Measurements from ENCODE around the gene GABRR3. TPM values are rescaled to one million over a fixed set of nuclear protein-coding genes. Genes with fewer than 3 reads are reported as not detected.

GABRR3 gene
- polyA plus RNA-seq, 1 experiment: not detected

DNA sequence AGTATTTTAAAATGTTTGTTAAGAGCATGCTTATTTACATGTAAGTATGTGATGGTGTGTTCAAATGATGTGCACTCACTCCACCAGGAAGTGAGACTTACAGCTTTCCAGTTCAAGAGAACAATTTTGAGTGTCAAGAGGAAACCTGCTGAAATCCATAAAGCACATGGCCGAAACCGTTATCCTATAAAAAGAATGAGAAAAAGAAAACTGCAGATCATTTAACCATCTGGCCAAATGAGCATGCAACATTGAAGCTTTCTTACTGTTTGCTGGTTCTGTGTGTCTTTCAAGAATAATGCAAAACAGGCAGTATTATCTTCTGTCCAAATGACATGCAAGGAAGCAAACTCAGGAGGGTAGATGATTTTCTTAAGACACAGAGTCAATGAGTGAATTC, 26.3 kb downstream of the GABRR3 start:
- CTCF ChIA-PET: interaction anchor here (2.1 kb wide), 1 partner anchor 14 kb away, joined by 11 read pairs; no protein-coding TSS in a partner anchor

DNA sequence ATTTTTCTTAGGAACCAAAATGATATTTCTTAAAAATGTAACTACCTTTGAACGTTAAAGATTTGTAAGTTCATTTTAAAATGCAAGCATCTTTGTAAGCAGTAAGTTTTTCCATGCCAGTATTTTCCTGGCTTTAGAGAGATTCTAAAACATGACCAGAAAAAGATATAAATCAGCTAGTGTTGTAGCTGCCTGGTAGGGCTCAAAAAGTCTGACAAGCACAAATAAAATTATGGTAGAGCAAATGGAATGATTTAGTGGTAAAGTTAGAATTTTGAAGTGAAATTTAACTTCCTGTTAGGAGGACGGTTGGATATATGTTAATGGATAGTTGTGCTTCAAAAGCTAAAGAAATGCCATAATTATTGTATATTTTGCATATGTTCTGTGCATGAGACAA, 29.7 kb downstream of the GABRR3 start:
- Histone ChIP-seq H3K27me3 (ENCODE audit: control insufficient read depth, insufficient read depth, low read length) (no peaks in the 10 kb centered on the region), H3K36me3 (ENCODE audit: control insufficient read depth, insufficient read depth, low read length) (no peaks in the 10 kb centered on the region), H3K4me3 (ENCODE audit: low read depth, low read length) (no peak overlapping the region)
- CTCF ChIA-PET: interaction anchor here (0.6 kb wide), 1 partner anchor 18 kb away, joined by 3 read pairs; no protein-coding TSS in a partner anchor
- POLR2A ChIA-PET: no interaction called here
- TF ChIP-seq, protein P1, sequence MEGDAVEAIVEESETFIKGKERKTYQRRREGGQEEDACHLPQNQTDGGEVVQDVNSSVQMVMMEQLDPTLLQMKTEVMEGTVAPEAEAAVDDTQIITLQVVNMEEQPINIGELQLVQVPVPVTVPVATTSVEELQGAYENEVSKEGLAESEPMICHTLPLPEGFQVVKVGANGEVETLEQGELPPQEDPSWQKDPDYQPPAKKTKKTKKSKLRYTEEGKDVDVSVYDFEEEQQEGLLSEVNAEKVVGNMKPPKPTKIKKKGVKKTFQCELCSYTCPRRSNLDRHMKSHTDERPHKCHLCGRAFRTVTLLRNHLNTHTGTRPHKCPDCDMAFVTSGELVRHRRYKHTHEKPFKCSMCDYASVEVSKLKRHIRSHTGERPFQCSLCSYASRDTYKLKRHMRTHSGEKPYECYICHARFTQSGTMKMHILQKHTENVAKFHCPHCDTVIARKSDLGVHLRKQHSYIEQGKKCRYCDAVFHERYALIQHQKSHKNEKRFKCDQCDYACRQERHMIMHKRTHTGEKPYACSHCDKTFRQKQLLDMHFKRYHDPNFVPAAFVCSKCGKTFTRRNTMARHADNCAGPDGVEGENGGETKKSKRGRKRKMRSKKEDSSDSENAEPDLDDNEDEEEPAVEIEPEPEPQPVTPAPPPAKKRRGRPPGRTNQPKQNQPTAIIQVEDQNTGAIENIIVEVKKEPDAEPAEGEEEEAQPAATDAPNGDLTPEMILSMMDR (IDR thresholded peaks at IDR 0.05; ENCODE audit: insufficient read depth, low read depth, low read length): no peak
- DNase-seq (ENCODE audit: low read depth): no peak

More for the DNA sequence above, 26.3 kb downstream of the GABRR3 start:
- POLR2A ChIA-PET: no interaction called here
- TF ChIP-seq, protein P1 (IDR thresholded peaks at IDR 0.05; ENCODE audit: insufficient read depth, low read depth, low read length): no peak
- DNase-seq (ENCODE audit: low read depth): no peak
- Histone ChIP-seq H3K4me3 (ENCODE audit: low read depth, low read length) (no peak overlapping the region), H3K27me3 (ENCODE audit: control insufficient read depth, insufficient read depth, low read length) (no peaks in the 10 kb centered on the region), H3K36me3 (ENCODE audit: control insufficient read depth, insufficient read depth, low read length) (no peaks in the 10 kb centered on the region)

DNA sequence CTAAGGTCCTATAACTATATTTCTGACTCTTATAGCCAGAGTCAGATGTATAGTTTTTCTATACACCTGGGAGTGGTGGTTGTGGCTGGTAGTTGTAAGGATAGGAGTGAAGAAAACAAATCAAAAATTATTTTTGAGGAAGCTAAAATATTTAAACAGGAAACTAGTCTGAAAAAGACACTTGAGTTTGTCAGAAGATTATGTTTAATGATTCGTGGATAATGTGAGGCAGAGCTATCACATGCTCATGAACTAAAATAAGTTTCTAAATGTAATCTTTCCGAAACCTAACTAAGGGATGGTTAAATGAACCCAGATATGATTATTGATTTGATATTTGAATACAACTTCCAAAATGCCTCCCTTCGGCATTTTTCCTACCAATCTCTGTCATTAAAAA, 30.4 kb downstream of the GABRR3 start:
- H3K36me3 ChIP-seq (ENCODE audit: control insufficient read depth, insufficient read depth, low read length): no peaks in the 10 kb centered on the region
- ChIA-PET CTCF (interaction anchor here (0.6 to 1.2 kb wide), 2 partner anchors 17 to 19 kb away, joined by 3 read pairs; no protein-coding TSS in a partner anchor), POLR2A (no interaction called here)
- TF ChIP-seq, protein P1 (IDR thresholded peaks at IDR 0.05; ENCODE audit: insufficient read depth, low read depth, low read length): no peak
- H3K4me3 ChIP-seq (ENCODE audit: low read depth, low read length): no peak overlapping the region
- no peaks in the 10 kb centered on the region for H3K27me3 ChIP-seq (ENCODE audit: control insufficient read depth, insufficient read depth, low read length)
- DNase-seq (ENCODE audit: low read depth): no peak

DNA sequence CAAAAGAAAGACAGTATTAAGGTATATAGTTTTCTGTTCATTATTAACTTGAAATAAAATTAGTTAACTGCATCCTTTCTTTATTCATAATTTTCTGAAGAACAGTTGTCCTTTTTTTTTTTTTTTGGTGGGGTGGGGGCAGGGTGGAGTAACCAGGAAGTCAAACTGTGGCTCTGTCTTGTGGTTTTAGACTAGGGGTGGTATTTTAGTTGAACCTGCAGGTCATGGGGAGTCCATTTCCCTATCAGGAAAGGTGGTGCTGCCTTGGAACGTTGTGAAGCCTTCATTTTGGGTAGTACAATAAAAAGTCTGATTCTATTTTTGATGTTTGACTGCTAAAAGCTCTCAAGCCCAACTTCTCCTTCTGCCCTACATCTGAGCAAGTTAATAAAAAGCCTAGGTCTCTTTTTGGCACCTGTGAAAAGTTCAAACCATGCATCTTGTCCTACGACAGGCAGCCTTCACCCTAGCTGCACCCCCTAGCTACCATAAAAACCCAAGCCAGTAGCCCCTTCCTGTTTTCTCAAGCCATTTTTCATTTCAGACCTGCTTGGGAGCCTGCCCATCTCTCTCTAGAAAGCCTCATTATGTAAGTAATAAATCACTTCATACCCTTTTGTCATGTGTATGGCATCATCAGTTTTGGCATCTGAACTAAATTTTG, 31.7 kb downstream of the GABRR3 start:
- Histone ChIP-seq H3K36me3 (ENCODE audit: control insufficient read depth, insufficient read depth, low read length) (no peaks in the 10 kb centered on the region), H3K27me3 (ENCODE audit: control insufficient read depth, insufficient read depth, low read length) (no peaks in the 10 kb centered on the region), H3K4me3 (ENCODE audit: low read depth, low read length) (no peak overlapping the region)
- TF ChIP-seq, protein P1 (IDR thresholded peaks at IDR 0.05; ENCODE audit: insufficient read depth, low read depth, low read length): no peak
- ChIA-PET CTCF (no interaction called here), POLR2A (no interaction called here)
- DNase-seq (ENCODE audit: low read depth): no peak

DNA sequence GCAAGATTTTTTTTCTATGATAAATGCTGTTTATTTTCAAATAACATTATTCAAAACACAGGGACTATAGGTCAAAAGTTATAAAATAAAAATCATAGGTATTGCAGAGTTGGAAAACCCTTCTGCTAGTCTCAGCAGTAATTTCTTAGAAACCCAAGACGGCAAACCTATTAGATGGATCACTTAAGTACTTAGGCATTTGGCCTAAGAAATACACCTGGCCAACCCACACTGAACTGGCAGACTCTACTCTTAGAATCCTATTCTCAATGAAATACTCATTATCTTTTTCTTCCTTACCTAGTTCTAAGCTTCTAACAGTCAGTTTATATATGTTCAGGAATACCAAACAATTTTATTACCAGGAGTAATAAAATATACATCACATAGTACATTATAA, 32.4 kb downstream of the GABRR3 start:
- no peaks in the 10 kb centered on the region for H3K27me3 ChIP-seq (ENCODE audit: control insufficient read depth, insufficient read depth, low read length)
- DNase-seq (ENCODE audit: low read depth): no peak
- H3K36me3 ChIP-seq (ENCODE audit: control insufficient read depth, insufficient read depth, low read length): no peaks in the 10 kb centered on the region
- TF ChIP-seq, protein P1 (IDR thresholded peaks at IDR 0.05; ENCODE audit: insufficient read depth, low read depth, low read length): no peak
- ChIA-PET POLR2A (no interaction called here), CTCF (no interaction called here)
- no peak overlapping the region for H3K4me3 ChIP-seq (ENCODE audit: low read depth, low read length)

Measured in BJ (cell line).